Spinal cord (tissue), 10 donors: Measurements from ENCODE around the gene COPS3. TPM values are rescaled to one million over a fixed set of nuclear protein-coding genes. Genes with fewer than 3 reads are reported as not detected.

Experiments used
- DNase-seq, 6 donors: peaks; one replicate each; pipeline versions ENCODE4 v3.0.0 to v3.0.0-alpha.2; 2013 to 2015; ENCODE audit warnings: low spot score in 6 of 6, low read depth in 4 of 6
- H3K27ac ChIP-seq: one replicate; pipeline ENCODE4 v1.5.1; 2013; ENCODE audit warnings: low read depth, low read length, control low read depth
- H3K27me3 ChIP-seq: one replicate; pipeline ENCODE4 v1.6.1; 2013; ENCODE audit warnings: low read length; ENCODE audit not compliant: control insufficient read depth, insufficient read depth
- H3K36me3 ChIP-seq: one replicate; pipeline ENCODE4 v1.6.1; 2013; ENCODE audit warnings: low read length; ENCODE audit not compliant: control insufficient read depth, insufficient read depth
- H3K4me1 ChIP-seq: one replicate; pipeline ENCODE4 v1.6.1; 2013; ENCODE audit warnings: low read length; ENCODE audit not compliant: control insufficient read depth, insufficient read depth
- H3K4me3 ChIP-seq: one replicate; pipeline ENCODE4 v1.5.1; 2013; ENCODE audit warnings: low read depth, low read length, control low read depth
- H3K9me3 ChIP-seq: one replicate; pipeline ENCODE4 v1.6.1; 2013; ENCODE audit warnings: low read length; ENCODE audit not compliant: control insufficient read depth, insufficient read depth
- WGBS: methylation state at CpG from one replicate; pipeline ENCODE4 v1.1.5; 2013; ENCODE audit warnings: missing lambda C conversion rate; ENCODE audit not compliant: insufficient coverage; 5-methylcytosine and 5-hydroxymethylcytosine counted together
- polyA plus RNA-seq, 2 donors: library from polyadenylated mRNA; unstranded; fragments of 120-200 nt; gene quantifications; one replicate each; pipeline ENCODE4 v1.2.1, GENCODE V29; 2013; ENCODE audit not compliant: insufficient read length in 2 of 2
- total RNA-seq, 2 donors: library from RNA; depleted of rRNA in 1 of 2; stranded (reverse); fragments of 120-200 nt in 1 of 2; fragments of >200 nt in 1 of 2; gene quantifications; one replicate each; pipeline versions ENCODE4 v1.2.3 to v1.2.4, GENCODE V29; 2013 to 2014
- donor health status: healthy.

The COPS3 gene
- total and polyA plus RNA-seq, 4 donors, result 76.5 to 97.5 (median 91.2) TPM

GRCh38 chr17:17320911-17321220, 39.8 kb upstream of the COPS3 start:
- peaks cover 42% of the 10 kb centered on the region for H3K36me3 ChIP-seq
- DNase-seq, result no peak
- H3K9me3 ChIP-seq, result no peaks in the 10 kb centered on the region
- no peak overlapping the region for H3K27ac ChIP-seq
- H3K4me3 ChIP-seq, result no peak overlapping the region
- no peaks in the 10 kb centered on the region for H3K4me1 ChIP-seq
- 89% methylated on average over 10 of the region's 10 CpGs for WGBS
- H3K27me3 ChIP-seq, result no peaks in the 10 kb centered on the region

- no peak for DNase-seq
- WGBS, result 95% methylated on average over 16 of the region's 16 CpGs
- Histone ChIP-seq H3K27ac (no peak overlapping the region), H3K9me3 (no peaks in the 10 kb centered on the region), H3K36me3 (peaks cover 36% of the 10 kb centered on the region), H3K4me3 (no peak overlapping the region), H3K4me1 (no peaks in the 10 kb centered on the region), H3K27me3 (no peaks in the 10 kb centered on the region)
These were observed 39.3 kb upstream of the COPS3 start for GRCh38 chr17:17320188-17320910.

GRCh38 chr17:17315142-17315821, 34.2 kb upstream of the COPS3 start:
- 72% methylated on average over 3 of the region's 6 CpGs for WGBS
- peaks cover 4% of the 10 kb centered on the region for H3K36me3 ChIP-seq
- DNase-seq, result peak in 1 of 6 donors; percentile 23
- H3K4me1 ChIP-seq, result no peaks in the 10 kb centered on the region
- H3K27me3 ChIP-seq, result no peaks in the 10 kb centered on the region
- no peak overlapping the region for H3K27ac ChIP-seq
- no peaks in the 10 kb centered on the region for H3K9me3 ChIP-seq
- H3K4me3 ChIP-seq, result no peak overlapping the region

DNA sequence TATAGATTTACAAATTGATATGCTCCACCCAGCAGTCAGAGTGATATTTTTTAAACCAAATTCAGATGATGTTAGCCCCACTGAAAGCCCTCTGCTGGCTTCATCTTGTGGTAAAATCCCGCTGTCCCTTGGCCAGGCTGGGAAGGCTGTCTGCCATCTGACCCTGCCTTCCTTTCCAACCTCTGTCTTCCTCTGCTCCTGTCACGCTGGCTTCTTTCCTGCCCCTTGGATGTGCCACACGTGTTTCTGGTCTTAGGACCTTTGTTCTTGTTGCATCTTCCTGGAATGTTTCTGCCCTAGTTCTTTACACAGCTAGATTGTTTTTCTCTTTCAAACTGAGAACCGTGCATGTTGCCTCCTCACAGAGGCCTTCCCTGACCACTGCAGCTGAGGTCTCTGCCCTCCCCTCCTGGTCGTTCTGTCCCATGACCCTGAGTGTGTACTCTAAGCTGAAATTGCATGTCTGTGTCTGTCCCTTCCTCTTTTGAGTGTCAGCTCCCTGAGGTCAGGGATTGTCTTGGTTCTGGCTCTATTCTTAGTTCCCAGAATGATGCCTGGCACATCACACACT, 33.5 kb upstream of the COPS3 start:
- Histone ChIP-seq H3K27ac (no peak overlapping the region), H3K4me3 (no peak overlapping the region), H3K36me3 (peaks cover 4% of the 10 kb centered on the region), H3K27me3 (no peaks in the 10 kb centered on the region), H3K4me1 (no peaks in the 10 kb centered on the region), H3K9me3 (no peaks in the 10 kb centered on the region)
- DNase-seq, result no peak
- WGBS, result 68% methylated on average over 5 of the region's 5 CpGs

DNA sequence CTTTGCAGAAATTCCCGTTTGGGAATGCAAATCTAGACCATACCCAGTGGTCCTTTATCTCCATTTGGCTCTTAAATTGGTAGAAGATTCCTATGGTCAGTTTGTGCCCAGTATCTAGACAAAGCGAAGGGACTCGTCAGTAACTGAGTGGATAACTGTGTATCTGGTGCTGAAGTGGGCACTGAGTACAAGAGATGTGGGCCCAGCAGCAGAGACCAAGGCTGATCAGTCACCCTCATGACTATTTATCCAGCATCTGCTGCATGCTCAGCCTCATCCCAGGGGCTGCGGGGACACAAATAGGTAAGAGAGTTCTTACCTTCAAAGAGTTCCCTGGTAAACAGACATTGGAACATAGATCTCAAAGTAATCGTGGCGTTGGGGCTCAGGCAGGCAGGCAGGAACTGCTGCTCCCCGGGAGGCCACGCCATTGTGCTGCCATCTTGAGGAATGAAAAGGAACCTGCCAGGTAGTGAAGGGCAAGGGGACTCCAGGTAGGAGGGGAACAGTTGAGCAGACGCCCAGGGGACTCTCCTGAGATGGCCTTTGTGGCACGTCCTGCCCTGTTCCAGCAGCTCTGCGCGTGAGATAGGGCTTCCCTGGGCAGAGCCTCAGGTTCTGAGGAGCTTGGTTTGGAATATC, 32.4 kb upstream of the COPS3 start:
- Histone ChIP-seq H3K4me1 (no peaks in the 10 kb centered on the region), H3K27me3 (no peaks in the 10 kb centered on the region), H3K9me3 (no peaks in the 10 kb centered on the region), H3K27ac (no peak overlapping the region), H3K36me3 (peaks cover 4% of the 10 kb centered on the region), H3K4me3 (no peak overlapping the region)
- peak in 2 of 6 donors; percentile 24 to 51 for DNase-seq
- WGBS, result 60% methylated on average over 9 of the region's 12 CpGs

GRCh38 chr17:17309356-17309755, 28.3 kb upstream of the COPS3 start:
- H3K4me3 ChIP-seq, result no peak overlapping the region
- DNase-seq, result no peak
- H3K4me1 ChIP-seq, result peaks cover 4% of the 10 kb centered on the region
- no CpG with 5 or more reads among the region's 1 CpG for WGBS
- H3K36me3 ChIP-seq, result peaks cover 3% of the 10 kb centered on the region
- H3K27ac ChIP-seq, result no peak overlapping the region
- no peaks in the 10 kb centered on the region for H3K27me3 ChIP-seq
- no peaks in the 10 kb centered on the region for H3K9me3 ChIP-seq

DNA sequence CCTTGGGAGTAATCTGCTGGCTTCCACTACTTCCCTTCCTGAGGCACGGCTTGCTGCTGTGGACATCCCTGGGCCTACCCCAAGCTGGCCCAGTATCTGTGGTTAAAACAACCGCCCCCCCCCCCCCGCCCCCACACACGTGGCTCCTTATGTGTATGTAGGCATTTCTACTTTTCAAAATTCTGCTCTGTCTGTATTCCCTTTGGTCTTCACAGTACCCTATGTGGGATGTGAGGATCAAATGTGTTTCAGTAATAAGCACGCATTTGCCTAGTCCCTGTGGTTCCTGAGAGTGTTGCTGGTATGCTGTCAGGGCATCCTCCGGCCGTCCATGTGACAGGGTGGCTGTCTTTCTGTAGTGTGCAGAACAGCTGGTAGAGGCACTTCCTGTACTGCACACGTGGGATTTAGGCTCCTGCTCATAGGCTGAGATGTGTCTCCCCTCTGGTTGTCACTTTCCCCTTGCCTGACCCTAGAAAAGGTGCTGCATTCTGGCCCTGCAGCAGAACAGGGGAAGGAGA, 24.3 kb upstream of the COPS3 start:
- WGBS, result 36% methylated on average over 4 of the region's 8 CpGs
- no peak overlapping the region for H3K4me3 ChIP-seq
- no peaks in the 10 kb centered on the region for H3K9me3 ChIP-seq
- H3K36me3 ChIP-seq, result peaks cover 3% of the 10 kb centered on the region
- H3K27me3 ChIP-seq, result no peaks in the 10 kb centered on the region
- DNase-seq, result no peak
- no peak overlapping the region for H3K27ac ChIP-seq
- peaks cover 27% of the 10 kb centered on the region for H3K4me1 ChIP-seq

GRCh38 chr17:17304521-17304985, 23.5 kb upstream of the COPS3 start:
- H3K27ac ChIP-seq, result no peak overlapping the region
- 63% methylated on average over 1 of the region's 2 CpGs for WGBS
- no peaks in the 10 kb centered on the region for H3K9me3 ChIP-seq
- no peak for DNase-seq
- peak overlapping the region; percentile 53 for H3K4me3 ChIP-seq
- H3K27me3 ChIP-seq, result no peaks in the 10 kb centered on the region
- H3K36me3 ChIP-seq, result peaks cover 3% of the 10 kb centered on the region
- peaks cover 29% of the 10 kb centered on the region for H3K4me1 ChIP-seq

- no peaks in the 10 kb centered on the region for H3K27me3 ChIP-seq
- H3K27ac ChIP-seq, result no peak overlapping the region
- no peak for DNase-seq
- peaks cover 29% of the 10 kb centered on the region for H3K4me1 ChIP-seq
- peaks cover 3% of the 10 kb centered on the region for H3K36me3 ChIP-seq
- 22% methylated on average over 7 of the region's 21 CpGs for WGBS
- no peaks in the 10 kb centered on the region for H3K9me3 ChIP-seq
- peak overlapping the region; percentile 53 for H3K4me3 ChIP-seq
These were observed 22.9 kb upstream of the COPS3 start for GRCh38 chr17:17303847-17304490.
